ENCODE data around the gene TMEM217.

TMEM217 gene

DNA sequence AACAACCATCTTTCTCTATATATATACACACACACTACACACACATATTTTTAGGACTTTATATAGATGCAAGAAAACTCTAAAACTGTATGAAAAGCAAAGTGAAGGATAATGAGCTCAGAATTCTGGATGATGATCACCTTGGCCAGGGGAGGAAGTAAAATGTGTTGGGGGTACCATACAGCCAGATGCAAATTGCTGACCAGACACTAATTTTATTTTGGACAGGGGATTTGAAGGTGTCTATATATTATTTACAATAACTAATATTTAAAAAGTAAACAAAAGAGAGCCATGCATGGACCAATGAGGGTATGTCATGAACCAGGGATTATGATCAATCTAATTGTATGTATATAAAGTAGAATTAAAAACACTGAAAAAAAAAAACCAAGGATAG, 20.2 kb downstream of the TMEM217 start:
- Histone ChIP-seq H2BK5ac (ENCODE audit: low read depth, low read length, poor library complexity) (no peak overlapping the region), H3K36me3 (ENCODE audit: control insufficient read depth in 1 of 2, insufficient read depth in 2 of 2, low read length in 2 of 2) (no peaks in the 10 kb centered on the region), H3K79me2 (ENCODE audit: control insufficient read depth, insufficient read depth, low read length, poor library complexity) (peaks cover 3% of the 10 kb centered on the region), H3K14ac (ENCODE audit: low read length) (no peak overlapping the region), H3K4ac (ENCODE audit: low read depth, low read length) (no peak overlapping the region), H3K23ac (ENCODE audit: low read length) (no peak overlapping the region), H2BK12ac (ENCODE audit: low read length) (no peak overlapping the region), H3K79me1 (ENCODE audit: low read length) (peaks cover 12% of the 10 kb centered on the region), H2BK120ac (ENCODE audit: insufficient read depth, low read length, poor library complexity) (no peak overlapping the region), H4K12ac (ENCODE audit: low read depth, low read length) (no peak overlapping the region), H3K9ac (ENCODE audit: low read length) (no peak overlapping the region), H3K18ac (ENCODE audit: low read length) (no peak overlapping the region), H2AK5ac (ENCODE audit: low read length) (no peak overlapping the region), H3K27ac (ENCODE audit: low read depth, low read length) (no peak overlapping the region), H4K8ac (ENCODE audit: low read depth, low read length) (no peak overlapping the region), H4K91ac (ENCODE audit: low read depth, low read length) (no peak overlapping the region), H3K4me2 (ENCODE audit: low read length) (no peak overlapping the region), H3K27me3 (ENCODE audit: insufficient read depth, low read length) (no peaks in the 10 kb centered on the region), H2AFZ (ENCODE audit: insufficient read depth, low read length, poor library complexity) (no peak overlapping the region), H3K9me3 (ENCODE audit: insufficient read depth, low read depth, low read length) (no peaks in the 10 kb centered on the region), H3K4me1 (ENCODE audit: control insufficient read depth in 1 of 2, insufficient read depth in 2 of 2, low read length in 2 of 2) (peaks cover 9 to 13% of the 10 kb centered on the region in 2 experiments), H3K4me3 (ENCODE audit: low read depth, low read length) (no peak overlapping the region)
- no peak for DNase-seq

DNA sequence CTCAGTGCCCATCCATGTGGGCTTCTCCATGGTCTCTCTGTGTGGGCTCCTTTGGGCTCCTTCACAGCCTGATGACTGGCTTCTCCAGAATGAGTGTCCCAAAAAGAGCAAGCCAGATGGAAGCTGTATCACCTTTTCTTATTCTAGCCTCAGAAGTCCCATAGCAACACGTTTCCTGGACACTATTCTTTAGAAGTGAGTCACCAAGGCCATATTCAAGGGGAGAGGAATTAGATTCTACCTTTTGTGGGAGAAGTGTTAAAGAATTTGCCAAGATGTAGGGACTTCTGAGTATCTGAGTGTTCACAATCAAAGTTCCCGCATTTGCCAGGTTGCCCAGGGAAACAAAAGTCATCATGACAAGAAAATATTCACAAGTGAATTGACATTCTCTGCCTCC, 21.0 kb downstream of the TMEM217 start:
- Histone ChIP-seq H3K36me3 (ENCODE audit: control insufficient read depth in 1 of 2, insufficient read depth in 2 of 2, low read length in 2 of 2) (no peaks in the 10 kb centered on the region), H2BK5ac (ENCODE audit: low read depth, low read length, poor library complexity) (no peak overlapping the region), H2BK12ac (ENCODE audit: low read length) (no peak overlapping the region), H3K18ac (ENCODE audit: low read length) (no peak overlapping the region), H2BK120ac (ENCODE audit: insufficient read depth, low read length, poor library complexity) (peak overlapping the region; percentile 65), H3K79me2 (ENCODE audit: control insufficient read depth, insufficient read depth, low read length, poor library complexity) (peaks cover under 1% of the 10 kb centered on the region), H3K14ac (ENCODE audit: low read length) (no peak overlapping the region), H4K12ac (ENCODE audit: low read depth, low read length) (peak overlapping the region; percentile 39), H4K91ac (ENCODE audit: low read depth, low read length) (peak overlapping the region; percentile 54), H3K9ac (ENCODE audit: low read length) (no peak overlapping the region), H3K4me2 (ENCODE audit: low read length) (no peak overlapping the region), H3K27me3 (ENCODE audit: insufficient read depth, low read length) (no peaks in the 10 kb centered on the region), H3K79me1 (ENCODE audit: low read length) (peaks cover 7% of the 10 kb centered on the region), H2AFZ (ENCODE audit: insufficient read depth, low read length, poor library complexity) (no peak overlapping the region), H3K4me3 (ENCODE audit: low read depth, low read length) (no peak overlapping the region), H3K23ac (ENCODE audit: low read length) (no peak overlapping the region), H3K9me3 (ENCODE audit: insufficient read depth, low read depth, low read length) (no peaks in the 10 kb centered on the region), H3K27ac (ENCODE audit: low read depth, low read length) (no peak overlapping the region), H2AK5ac (ENCODE audit: low read length) (no peak overlapping the region), H4K8ac (ENCODE audit: low read depth, low read length) (no peak overlapping the region), H3K4ac (ENCODE audit: low read depth, low read length) (no peak overlapping the region), H3K4me1 (ENCODE audit: control insufficient read depth in 1 of 2, insufficient read depth in 2 of 2, low read length in 2 of 2) (peaks cover 4 to 8% of the 10 kb centered on the region in 2 experiments)
- no CpG with 5 or more reads among the region's 2 CpGs for WGBS (ENCODE audit: extremely low coverage, insufficient coverage, insufficient read length)
- DNase-seq = no peak

DNA sequence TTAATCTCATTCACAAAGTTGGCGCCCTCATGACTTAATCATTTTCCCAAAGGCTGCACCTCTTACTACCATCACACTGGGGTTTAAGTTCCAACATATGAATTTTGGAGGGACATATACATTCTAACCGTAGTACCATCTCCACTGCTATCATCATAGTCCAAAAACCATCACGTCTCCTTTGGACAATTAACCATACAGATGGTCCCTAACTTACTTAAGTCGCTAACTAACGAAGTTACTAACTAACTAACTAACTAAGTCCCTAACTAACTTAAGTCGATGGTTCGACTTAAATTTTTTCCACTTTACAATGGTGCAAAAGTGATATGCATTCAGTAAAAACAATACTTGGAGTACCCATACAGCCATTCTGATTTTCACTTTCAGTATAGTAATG, 24.4 kb downstream of the TMEM217 start:
- H4K91ac ChIP-seq (ENCODE audit: low read depth, low read length) = no peak overlapping the region
- no peak overlapping the region for H3K4me3 ChIP-seq (ENCODE audit: low read depth, low read length)
- H4K8ac ChIP-seq (ENCODE audit: low read depth, low read length) = no peak overlapping the region
- H3K27me3 ChIP-seq (ENCODE audit: insufficient read depth, low read length) = no peaks in the 10 kb centered on the region
- no peaks in the 10 kb centered on the region for H3K36me3 ChIP-seq (ENCODE audit: control insufficient read depth in 1 of 2, insufficient read depth in 2 of 2, low read length in 2 of 2)
- H3K79me1 ChIP-seq (ENCODE audit: low read length) = no peaks in the 10 kb centered on the region
- H4K12ac ChIP-seq (ENCODE audit: low read depth, low read length) = no peak overlapping the region
- H3K14ac ChIP-seq (ENCODE audit: low read length) = no peak overlapping the region
- H3K23ac ChIP-seq (ENCODE audit: low read length) = no peak overlapping the region
- no peak overlapping the region for H2BK5ac ChIP-seq (ENCODE audit: low read depth, low read length, poor library complexity)
- H3K79me2 ChIP-seq (ENCODE audit: control insufficient read depth, insufficient read depth, low read length, poor library complexity) = no peaks in the 10 kb centered on the region
- no peak overlapping the region for H2BK12ac ChIP-seq (ENCODE audit: low read length)
- H2BK120ac ChIP-seq (ENCODE audit: insufficient read depth, low read length, poor library complexity) = no peak overlapping the region
- H2AFZ ChIP-seq (ENCODE audit: insufficient read depth, low read length, poor library complexity) = no peak overlapping the region
- no CpG with 5 or more reads among the region's 7 CpGs for WGBS (ENCODE audit: extremely low coverage, insufficient coverage, insufficient read length)
- H3K9me3 ChIP-seq (ENCODE audit: insufficient read depth, low read depth, low read length) = no peaks in the 10 kb centered on the region
- no peak overlapping the region for H3K9ac ChIP-seq (ENCODE audit: low read length)
- H3K27ac ChIP-seq (ENCODE audit: low read depth, low read length) = no peak overlapping the region
- no peak overlapping the region for H2AK5ac ChIP-seq (ENCODE audit: low read length)
- DNase-seq = no peak
- H3K18ac ChIP-seq (ENCODE audit: low read length) = no peak overlapping the region
- H3K4me1 ChIP-seq (ENCODE audit: control insufficient read depth in 1 of 2, insufficient read depth in 2 of 2, low read length in 2 of 2) = peaks cover 0 to 2% of the 10 kb centered on the region in 2 experiments
- no peak overlapping the region for H3K4me2 ChIP-seq (ENCODE audit: low read length)
- no peak overlapping the region for H3K4ac ChIP-seq (ENCODE audit: low read depth, low read length)

DNA sequence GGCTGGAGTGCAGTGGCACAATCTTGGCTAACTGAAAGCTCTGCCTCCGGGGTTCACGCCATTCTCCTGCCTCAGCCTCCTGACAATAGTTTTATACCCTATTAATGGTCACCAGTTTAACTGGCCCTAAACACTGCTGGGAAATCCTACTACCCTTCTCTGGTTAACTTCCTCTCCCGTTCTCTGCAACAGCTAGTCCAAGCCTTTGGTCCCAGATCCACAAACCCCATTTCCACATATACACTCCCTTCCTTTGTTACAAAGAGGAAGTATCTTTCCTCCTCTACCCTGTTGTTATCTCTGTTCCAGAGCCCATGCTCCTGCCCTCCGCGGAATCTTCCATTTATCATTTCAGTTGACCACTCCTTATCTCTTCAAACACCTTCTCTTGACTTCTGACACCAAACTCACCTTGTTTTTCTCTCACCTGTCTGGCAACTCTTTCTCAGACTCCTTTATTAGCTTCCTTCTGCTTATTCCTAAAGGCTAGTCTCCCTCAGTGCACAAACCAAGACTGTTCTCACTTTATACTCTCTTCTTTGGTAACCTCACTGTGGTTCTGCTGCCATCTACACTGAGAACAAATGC, 25.4 kb downstream of the TMEM217 start:
- no peaks in the 10 kb centered on the region for H3K36me3 ChIP-seq (ENCODE audit: control insufficient read depth in 1 of 2, insufficient read depth in 2 of 2, low read length in 2 of 2)
- H2AK5ac ChIP-seq (ENCODE audit: low read length) = no peak overlapping the region
- no peak overlapping the region for H3K4me3 ChIP-seq (ENCODE audit: low read depth, low read length)
- no peak overlapping the region for H2BK120ac ChIP-seq (ENCODE audit: insufficient read depth, low read length, poor library complexity)
- peaks cover 0 to 2% of the 10 kb centered on the region in 2 experiments for H3K4me1 ChIP-seq (ENCODE audit: control insufficient read depth in 1 of 2, insufficient read depth in 2 of 2, low read length in 2 of 2)
- H3K23ac ChIP-seq (ENCODE audit: low read length) = no peak overlapping the region
- H2BK5ac ChIP-seq (ENCODE audit: low read depth, low read length, poor library complexity) = no peak overlapping the region
- H4K91ac ChIP-seq (ENCODE audit: low read depth, low read length) = no peak overlapping the region
- no peaks in the 10 kb centered on the region for H3K79me2 ChIP-seq (ENCODE audit: control insufficient read depth, insufficient read depth, low read length, poor library complexity)
- no peak overlapping the region for H3K9ac ChIP-seq (ENCODE audit: low read length)
- DNase-seq = no peak
- H4K12ac ChIP-seq (ENCODE audit: low read depth, low read length) = no peak overlapping the region
- no peaks in the 10 kb centered on the region for H3K27me3 ChIP-seq (ENCODE audit: insufficient read depth, low read length)
- no CpG with 5 or more reads among the region's 5 CpGs for WGBS (ENCODE audit: extremely low coverage, insufficient coverage, insufficient read length)
- H3K9me3 ChIP-seq (ENCODE audit: insufficient read depth, low read depth, low read length) = no peaks in the 10 kb centered on the region
- no peak overlapping the region for H3K4ac ChIP-seq (ENCODE audit: low read depth, low read length)
- no peak overlapping the region for H3K14ac ChIP-seq (ENCODE audit: low read length)
- no peak overlapping the region for H3K4me2 ChIP-seq (ENCODE audit: low read length)
- H3K18ac ChIP-seq (ENCODE audit: low read length) = no peak overlapping the region
- no peak overlapping the region for H4K8ac ChIP-seq (ENCODE audit: low read depth, low read length)
- H3K79me1 ChIP-seq (ENCODE audit: low read length) = no peaks in the 10 kb centered on the region
- H3K27ac ChIP-seq (ENCODE audit: low read depth, low read length) = no peak overlapping the region
- no peak overlapping the region for H2AFZ ChIP-seq (ENCODE audit: insufficient read depth, low read length, poor library complexity)
- no peak overlapping the region for H2BK12ac ChIP-seq (ENCODE audit: low read length)
